ENCODE data around the gene FAM53B.

- no peak for TF ChIP-seq POLR2A (IDR thresholded peaks at IDR 0.05)
- TF ChIP-seq CTCF (IDR thresholded peaks at IDR 0.05) = peak; percentile 30 to 50 (median 38)
Measured at GRCh38 chr10:124745673-124746072, 1.5 kb upstream of the FAM53B start.
